GM12872 (cell line): ENCODE measurements around the gene UBR1.

Source experiments
- TF ChIP-seq, protein P1 (sequence below): IDR thresholded peaks from 3 replicates; pipeline ENCODE4 v1.5.1; 2011; ENCODE audit warnings: low read depth, mild to moderate bottlenecking, low read length, moderate library complexity; ENCODE audit not compliant: insufficient read depth

UBR1 gene

GRCh38 chr15:42920519-42921341 is 185.1 kb downstream of the UBR1 start, which contains the start of gene TTBK2:
Gene TTBK2, minus strand, starts transcription at chr15:42920778. Its CDS starts 42,161 bp downstream, at chr15:42878617.
- TF ChIP-seq, protein P1, sequence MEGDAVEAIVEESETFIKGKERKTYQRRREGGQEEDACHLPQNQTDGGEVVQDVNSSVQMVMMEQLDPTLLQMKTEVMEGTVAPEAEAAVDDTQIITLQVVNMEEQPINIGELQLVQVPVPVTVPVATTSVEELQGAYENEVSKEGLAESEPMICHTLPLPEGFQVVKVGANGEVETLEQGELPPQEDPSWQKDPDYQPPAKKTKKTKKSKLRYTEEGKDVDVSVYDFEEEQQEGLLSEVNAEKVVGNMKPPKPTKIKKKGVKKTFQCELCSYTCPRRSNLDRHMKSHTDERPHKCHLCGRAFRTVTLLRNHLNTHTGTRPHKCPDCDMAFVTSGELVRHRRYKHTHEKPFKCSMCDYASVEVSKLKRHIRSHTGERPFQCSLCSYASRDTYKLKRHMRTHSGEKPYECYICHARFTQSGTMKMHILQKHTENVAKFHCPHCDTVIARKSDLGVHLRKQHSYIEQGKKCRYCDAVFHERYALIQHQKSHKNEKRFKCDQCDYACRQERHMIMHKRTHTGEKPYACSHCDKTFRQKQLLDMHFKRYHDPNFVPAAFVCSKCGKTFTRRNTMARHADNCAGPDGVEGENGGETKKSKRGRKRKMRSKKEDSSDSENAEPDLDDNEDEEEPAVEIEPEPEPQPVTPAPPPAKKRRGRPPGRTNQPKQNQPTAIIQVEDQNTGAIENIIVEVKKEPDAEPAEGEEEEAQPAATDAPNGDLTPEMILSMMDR: no peak

GRCh38 chr15:42919799-42920518 is 185.9 kb downstream of the UBR1 start:
- TF ChIP-seq, protein P1: no peak

DNA sequence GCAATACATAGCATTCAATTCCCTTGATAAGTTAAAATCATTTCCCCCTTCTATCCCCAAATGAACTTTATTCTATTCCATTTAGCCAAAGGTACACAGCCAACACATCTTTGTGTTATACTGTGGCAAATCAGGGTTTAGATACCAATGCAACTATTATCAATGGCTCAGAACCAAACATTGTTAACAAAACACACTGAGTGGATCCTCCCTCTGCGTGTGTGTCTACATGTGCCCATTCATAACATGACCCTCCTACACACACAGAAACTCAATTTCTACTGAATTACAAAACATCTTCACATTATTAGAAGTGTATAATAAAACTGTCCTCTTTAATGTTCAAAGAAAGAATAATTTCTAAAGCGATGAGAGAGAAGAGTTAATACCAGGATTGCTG is 186.5 kb downstream of the UBR1 start:
- TF ChIP-seq, protein P1: no peak

DNA sequence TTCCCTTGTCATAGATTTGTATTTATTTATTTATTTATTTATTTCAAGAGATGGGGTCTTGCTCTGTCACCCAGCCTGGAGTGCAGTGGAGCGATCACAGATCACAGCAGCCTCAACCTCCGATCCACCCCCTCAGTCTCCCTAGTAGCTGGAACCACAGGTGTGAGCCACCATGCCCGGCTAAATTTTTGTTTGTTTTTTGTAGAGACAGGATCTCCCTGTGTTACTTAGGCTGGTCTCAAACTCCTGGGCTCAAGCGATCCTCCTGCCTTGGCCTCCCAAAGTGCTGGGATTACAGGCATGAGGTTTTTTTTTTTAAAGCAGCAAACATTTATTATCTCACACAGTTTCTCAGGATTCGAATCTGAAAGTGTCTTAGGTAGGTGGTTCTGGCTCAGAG is 187.8 kb downstream of the UBR1 start:
- TF ChIP-seq, protein P1: no peak

DNA sequence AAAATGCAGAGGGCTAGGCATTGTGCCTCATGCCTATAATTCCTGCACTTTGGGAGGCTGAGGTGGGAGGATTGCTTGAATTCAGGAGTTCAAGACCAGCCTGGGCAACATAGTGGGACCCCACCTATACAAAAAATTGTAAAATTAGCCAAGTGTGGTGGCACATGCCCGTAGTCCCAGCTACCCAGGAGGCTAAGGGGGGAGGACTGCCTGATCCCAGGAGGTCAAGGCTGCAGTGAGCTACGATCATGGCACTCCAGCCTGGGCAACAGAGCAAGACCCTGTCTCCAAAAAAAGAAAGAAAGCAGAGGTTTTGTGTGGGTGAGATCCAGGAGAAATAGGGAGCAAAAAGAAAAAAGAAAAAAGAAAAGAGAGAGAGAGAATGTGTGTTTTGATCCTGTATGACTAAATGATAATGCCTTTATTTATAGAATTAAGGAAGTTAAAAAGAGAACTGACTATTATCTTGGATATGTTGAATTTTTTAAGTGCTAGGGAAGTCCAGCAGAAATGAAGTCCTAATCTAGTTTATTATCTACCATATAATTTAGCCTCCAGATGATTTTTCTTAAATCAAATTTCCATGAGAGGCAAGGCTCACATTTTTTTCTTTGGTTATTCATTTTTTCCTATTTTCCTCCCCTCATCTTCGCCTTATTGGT is 190.1 kb downstream of the UBR1 start:
- TF ChIP-seq, protein P1: no peak

GRCh38 chr15:42914728-42915497 is 190.9 kb downstream of the UBR1 start:
- TF ChIP-seq, protein P1: no peak
